GM18867 (cell line): ENCODE data around the gene SS18L1.
"Not testable (repeated sequence)": the region's sequence is repeated elsewhere in the genome, so short reads cannot be mapped to it uniquely, and the experiment has no call there.

ENCODE experiments used
- ATAC-seq: cut with Tn5 transposase; IDR thresholded peaks from one replicate; pipeline ENCODE4 v1.9.1; 2021; ENCODE audit warnings: mild to moderate bottlenecking, moderate library complexity; ENCODE audit not compliant: unreplicated experiment

The SS18L1 gene

DNA sequence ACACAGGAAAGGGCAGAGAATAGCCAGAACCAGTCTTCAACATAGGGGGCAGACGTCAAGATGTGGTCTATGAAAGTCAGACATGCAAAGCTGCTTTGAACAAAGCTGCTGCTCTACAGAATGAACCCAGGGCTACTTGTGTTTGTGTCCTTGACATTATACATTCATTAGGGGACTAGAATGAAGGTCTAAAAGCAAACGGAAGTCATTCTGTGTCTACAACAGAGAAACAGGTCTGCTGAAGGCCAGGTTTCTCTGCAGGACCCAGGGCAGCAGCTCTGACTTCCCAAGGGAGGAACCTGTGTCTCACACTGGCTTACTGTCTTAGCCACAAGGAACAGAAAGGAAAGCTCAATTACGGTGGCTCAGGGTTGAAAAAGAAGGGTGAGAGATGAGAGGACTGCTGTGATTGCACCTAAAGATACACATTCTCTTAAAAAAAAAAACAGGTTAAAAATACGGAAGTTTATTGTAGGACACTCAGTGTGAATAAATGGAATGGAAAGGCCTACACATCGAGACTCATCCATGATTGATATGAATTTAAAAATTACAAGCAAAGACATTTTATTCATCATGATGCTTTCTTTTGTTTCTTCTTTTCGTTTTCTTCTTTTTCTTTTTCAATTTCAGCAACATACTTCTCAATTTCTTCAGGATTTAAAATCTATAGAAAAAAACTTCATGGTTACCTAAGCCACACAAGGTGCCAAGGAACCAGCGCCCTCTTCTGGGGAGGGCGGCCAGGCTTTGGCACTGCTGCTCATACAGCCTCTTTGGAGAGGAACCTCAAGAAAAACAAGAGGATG is 7.1 kb upstream of the SS18L1 start:
- no peak for ATAC-seq

DNA sequence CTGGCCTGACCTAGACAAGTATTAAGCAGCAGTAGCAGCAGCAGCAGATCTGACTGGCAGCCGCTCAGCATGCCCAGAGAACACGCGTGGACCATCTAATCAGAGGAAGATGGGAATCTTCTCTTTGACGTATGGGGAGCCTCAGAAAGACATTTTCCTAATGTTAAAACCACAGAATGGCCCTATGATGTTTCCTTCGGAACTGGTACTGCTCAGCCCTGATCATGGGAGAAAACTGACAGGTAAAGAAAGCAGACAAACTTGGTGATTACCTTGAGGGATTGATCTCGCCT is 6.5 kb upstream of the SS18L1 start:
- ATAC-seq = no peak

DNA sequence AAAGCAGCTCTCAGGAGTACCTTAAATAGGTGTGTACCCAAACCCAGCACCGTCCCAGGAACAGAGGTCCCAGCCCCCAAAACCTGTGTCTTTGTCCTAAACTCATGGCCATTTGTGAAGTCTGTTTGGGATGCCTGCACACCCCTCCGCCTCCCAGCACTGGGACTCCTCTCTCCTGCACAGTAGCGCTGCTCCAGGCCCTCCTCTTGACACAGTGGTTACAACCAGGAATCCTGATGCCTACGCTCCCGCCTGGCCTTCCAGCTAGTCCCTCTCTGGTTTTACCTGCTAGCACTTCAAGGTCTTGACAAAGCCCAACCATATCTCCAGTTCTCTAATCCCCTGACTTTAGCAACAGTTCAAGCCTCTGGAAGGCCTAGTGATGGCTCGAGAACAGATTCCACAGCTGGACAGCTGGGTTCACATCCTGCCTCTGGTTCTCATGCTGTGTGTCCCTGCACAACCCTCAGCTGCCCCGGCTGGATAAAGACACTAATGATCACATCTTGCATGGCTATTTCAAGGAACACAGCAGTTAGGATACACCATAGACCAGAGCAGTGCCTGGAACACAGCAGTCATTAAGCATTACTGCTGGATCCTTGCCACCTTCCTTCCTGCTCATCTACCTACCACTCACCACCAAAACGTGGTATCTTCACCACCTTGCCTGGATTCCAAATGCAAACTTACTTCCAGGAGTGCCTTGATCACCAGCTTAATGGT is 5.9 kb upstream of the SS18L1 start:
- ATAC-seq = no peak

DNA sequence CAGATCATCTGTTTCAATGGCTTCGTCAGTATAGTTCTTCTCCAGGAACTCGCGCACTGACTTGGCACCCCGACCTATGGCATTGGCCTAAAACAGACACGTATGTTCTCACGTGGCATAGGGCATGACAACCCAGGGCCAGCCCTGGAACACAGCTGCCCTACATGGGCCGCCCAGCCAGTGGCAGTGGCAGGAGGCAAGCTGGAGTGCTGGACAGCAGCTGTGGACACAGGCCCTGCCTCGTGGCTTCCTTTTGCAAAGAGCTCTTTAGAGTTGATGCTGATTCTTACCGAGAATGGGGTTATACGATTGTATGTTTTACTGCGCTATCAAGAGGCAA is 5.4 kb upstream of the SS18L1 start:
- ATAC-seq = no peak

DNA sequence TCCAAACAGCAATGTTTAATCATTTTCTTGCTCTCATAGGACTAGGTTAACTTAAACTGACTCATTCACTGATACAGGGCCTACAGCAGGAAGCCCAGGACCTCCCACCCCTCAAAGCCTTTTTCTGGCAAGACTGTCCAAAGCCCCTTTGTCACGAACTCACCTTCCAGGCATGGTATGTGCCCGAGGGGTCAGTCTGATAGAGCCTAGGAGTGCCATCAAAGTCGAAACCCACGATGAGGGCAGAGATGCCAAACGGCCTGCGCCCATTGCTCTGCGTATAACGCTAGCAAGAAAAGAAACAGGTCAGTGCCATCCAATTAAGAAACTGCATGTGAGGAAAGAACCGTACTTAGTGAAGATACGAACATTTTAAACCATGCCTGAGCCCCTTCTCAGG is 4.7 kb upstream of the SS18L1 start:
- ATAC-seq = no peak

DNA sequence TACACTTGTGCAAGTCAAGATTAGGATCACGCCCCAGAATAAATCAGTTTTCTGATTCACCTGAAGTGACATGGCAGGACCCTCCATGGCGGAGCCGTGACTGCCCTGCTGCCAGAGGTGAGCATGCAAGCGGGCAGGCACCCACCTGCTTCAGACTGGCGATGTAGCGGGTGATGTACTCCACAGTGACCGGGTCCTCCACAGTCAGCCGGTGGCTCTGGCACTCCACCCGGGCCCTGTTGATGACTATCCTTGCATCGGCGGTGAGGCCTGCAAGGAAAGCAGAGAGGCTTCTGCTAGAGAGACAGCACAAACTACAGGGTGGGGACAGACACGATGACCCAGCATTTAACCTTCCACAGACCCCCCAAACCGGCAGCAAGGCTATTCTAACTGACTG is 3.9 kb upstream of the SS18L1 start:
- no peak for ATAC-seq

DNA sequence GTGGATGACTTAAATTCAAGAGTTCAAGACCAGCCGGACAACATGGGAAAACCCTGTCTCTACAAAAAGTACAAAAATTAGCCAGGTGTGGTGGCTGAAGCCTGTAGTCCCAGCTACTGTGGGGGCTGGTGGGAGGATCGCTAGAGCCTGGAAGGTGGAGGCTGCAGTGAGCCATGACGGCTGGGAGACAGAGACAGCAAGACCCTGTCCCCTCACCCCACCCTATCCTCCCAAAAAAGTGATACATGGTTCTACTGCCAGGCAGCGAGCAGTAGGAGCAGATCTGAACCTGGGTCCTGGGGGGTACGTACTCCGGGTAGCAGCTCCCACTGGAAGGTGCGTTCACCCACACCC is 2.5 kb upstream of the SS18L1 start:
- no peak for ATAC-seq

DNA sequence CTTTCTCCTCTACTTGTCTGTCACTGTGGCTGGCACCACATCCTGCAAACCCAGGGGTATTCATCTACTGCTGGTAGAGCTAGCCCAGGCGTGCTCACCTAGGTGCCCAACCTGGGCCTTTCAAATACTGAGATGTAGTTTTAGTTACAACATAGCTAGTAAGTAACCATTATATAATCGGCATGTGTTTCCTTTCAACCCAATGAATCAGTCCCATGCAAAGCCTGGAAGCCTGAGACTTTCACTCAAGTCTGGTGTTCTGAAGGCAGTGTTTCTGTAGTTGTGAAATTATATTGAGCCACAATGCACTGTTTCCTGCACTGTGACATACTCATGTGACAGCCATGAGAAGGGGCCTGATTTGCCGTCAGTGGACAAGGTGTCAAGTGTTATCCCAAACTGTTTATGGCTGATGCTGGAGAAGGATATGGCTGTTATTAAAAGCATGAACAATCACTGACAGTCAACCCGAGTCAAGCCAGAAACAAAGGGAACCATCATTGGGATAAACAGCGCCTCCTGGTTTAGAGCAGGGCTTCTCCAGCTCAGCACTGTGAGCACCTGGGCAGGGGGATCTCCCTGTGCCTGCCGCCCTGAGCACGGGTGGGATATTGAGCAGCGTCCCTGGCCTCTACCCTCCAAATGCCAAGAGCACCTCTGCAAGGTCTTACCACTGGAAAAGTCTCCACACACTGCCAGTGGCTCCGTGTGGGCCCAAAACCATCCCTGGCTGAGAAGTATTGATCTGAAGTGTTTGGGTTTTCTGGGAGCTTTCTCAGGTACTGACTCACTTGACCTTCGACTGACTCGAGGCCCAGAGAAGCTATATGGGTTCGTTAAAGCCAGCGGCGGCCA is 1.9 kb upstream of the SS18L1 start:
- ATAC-seq = no peak

DNA sequence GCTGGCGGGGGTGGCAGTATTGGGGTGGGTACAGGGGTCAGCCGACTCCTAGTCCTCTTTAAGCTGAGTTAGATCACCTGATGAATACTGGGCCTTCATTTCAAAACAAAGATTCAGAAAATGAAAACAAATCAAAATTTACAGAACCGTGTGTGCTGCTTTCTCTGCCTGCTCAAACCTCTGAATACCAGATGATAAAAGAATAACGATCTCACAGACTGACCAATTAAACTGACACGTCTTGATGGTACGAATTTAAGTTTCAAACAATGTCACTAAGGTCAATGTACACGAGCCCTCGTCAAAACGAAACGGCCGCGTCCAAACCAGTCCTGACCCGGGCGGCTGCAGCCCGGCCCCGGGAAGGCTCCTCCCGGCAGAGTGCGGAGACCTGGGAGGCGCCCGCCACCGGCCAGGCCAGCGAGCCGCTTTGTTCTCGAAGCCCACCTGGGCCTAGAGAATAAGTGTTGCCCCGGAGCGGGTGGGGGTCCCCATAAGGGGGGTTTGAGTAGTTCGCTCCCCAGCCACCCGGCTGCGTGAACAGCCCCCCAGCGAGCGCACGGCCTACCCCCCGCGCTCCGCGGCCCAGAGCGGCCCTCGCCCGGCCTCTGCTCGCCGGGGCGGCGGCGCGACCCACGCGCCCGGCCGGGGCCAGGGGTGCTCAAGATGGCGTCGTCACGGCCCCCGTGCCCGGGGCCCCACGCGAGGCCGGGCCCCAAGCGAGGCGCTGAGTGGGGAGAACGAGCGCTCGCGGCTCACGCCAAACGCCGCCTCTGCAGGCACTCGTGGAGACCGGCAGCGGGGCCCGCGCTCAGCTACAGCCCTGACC is 1.1 kb upstream of the SS18L1 start:
- ATAC-seq = peak; percentile 24

DNA sequence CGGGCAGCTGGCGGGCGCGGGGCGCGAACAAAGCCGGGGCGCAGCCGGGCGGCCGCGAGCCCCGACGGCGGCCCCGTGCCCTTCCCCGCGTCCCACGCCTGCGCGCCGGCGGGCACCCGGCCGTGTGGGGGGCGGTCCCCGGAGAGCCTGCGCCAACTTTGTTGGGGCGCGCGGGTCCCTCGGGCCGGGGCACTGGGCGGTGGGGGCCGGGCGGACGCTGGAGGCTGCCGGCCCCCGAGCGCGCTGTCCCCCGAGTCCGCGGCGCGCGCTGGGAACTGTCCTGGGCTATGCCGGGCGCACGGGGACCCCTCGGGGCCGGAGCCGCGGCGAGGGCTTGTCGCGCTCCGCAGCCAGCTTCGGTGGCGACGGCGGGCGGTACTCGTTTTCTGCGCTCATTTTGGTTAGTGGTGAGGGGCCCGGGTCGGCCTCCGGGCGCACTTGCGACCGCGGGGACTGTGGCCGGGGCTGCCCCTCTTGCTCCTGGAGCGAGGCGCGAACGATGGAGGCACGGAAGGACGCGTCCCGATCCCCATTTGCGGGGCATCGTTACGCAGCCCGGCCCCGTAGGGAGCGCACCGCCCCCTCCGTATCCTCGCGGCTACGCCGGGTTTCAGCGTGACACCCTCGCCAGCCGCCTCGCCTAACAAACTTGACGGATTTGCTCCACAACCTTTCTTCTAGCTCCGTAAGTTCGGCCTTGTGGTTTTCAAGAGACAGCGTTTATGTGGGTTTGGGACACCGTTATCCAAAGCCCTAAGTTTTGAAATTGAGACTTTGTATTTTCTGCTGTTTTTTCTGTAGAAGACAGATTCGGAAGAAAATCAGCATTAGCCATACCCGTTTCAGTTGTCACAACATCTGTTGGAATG is 622 bp downstream of the SS18L1 start:
- ATAC-seq = peak; percentile 29

DNA sequence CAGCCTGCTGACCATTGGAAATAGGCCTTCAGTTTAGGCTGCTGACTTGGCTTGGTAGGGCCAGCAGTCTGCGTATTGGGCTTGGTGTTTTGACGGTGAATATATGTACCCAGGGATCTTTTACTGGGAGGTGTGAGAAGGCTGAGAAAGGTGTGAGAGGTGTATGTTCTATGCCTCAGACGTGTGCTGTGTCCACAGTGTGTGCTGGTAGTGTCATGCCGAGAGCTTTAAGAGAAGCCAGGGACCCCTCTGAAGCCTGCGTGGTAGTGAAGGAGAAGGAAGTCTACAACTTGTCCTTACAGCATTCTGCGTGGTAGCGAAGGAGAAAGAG is 2.1 kb downstream of the SS18L1 start:
- ATAC-seq = no peak

DNA sequence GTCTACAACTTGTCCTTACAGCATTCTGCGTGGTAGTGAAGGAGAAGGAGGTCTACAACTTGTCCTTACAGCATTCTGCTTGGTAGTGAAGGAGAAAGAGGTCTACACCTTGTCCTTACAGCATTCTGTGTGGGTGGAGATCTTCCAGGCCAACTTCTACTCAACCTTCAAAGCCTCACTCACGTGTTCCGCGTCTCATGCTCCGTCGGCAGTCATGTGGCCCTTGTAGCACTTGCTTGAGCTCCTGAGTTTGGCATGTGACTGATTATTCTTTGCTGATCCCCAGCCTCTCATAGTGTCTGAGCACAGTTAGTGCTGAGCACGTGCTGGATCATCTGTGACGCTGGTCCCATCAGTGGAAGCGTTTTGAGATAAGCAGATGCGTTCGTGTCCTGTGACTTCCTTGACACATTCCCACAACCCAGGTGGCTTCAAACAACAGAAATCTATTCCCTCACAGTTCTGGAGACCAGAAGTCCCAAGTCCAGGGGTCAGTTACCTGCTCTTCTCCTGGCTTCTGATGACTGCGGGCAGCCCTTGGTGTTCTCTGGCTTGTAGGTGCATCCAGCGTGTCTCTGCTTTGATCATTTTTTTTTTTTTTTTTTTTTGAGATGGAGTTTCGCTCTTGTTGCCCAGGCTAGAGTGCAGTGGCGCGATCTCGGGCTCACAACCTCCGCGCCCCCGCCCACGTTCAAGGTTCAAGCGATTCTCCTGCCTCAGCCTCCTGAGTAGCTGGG is 2.6 kb downstream of the SS18L1 start:
- no peak for ATAC-seq

DNA sequence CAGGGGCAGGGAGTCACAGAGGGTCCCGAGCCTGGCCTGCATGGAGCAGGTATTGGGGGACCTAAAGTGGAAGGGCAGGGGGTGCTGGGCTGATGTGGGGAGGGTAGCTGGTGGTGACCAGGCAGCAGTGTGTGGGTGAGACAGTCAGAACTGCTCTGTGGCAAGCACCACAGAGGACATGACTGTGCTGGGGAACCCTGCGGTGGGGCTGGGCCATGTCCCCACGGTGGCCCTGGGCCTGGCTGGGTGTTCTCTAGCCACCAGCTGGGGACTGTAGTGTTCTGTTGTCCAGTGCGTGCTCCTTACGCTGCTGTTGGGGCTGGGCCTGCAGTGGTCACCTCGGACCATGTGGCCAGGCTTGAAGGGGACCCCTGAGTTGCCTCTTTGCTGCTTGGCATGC is 3.6 kb downstream of the SS18L1 start:
- ATAC-seq = no peak

DNA sequence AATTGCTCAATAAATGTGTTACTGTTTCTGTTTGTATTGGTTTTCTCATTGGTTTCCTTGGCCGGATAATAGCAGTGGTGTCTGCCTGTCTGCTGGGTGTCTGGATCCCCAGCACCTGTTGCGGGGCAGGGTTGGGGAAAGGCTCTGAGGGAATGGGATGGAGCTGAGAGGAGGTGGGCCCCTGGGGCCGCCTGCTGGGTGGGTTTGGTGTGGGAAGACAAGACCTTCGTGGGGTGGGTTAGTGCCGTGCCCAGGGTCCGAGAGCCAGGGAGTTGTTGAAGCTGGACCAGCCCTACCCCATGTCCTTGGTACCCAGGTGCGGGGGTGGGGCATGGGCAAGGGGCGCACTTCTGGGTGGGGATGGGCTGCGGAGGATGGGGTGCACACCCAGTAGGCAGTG is 4.0 kb downstream of the SS18L1 start:
- ATAC-seq = no peak

DNA sequence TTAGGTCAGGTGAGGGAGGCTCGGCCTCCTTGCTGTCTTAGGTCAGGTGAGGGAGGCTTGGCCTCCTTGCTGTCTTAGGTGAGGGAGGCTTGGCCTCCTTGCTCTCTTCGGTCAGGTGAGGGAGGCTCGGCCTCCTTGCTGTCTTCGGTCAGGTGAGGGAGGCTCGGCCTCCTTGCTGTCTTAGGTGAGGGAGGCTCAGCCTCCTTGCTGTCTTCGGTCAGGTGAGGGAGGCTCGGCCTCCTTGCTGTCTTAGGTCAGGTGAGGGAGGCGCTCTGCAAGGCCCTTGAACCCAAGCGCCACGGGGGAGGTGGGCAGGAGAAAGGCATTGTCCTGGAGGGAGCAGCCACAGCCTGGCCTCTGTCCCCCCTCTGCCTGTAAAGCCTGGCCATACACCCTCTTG is 4.8 kb downstream of the SS18L1 start:
- not testable (repeated sequence) for ATAC-seq

DNA sequence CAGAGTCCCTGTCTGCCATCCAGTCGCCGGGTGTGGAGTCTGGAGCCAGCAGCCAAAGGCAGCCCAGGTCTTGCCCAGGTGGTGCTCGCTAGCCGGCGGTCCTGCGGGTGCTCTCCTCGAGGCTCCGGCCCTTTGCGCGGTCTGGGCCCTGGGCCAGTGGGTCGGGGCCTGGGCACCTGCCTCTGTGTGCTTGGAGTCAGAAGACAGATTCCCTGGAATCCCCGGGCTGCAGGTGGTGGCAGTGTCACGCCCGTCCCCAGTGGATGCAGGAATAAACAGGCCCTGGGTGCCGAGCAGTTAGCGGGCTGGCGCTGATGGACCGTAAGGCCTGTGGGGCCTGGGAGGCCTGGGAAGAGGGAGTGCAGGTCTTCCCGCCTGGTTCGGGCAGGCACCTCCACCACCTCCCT is 5.3 kb downstream of the SS18L1 start:
- no peak for ATAC-seq

DNA sequence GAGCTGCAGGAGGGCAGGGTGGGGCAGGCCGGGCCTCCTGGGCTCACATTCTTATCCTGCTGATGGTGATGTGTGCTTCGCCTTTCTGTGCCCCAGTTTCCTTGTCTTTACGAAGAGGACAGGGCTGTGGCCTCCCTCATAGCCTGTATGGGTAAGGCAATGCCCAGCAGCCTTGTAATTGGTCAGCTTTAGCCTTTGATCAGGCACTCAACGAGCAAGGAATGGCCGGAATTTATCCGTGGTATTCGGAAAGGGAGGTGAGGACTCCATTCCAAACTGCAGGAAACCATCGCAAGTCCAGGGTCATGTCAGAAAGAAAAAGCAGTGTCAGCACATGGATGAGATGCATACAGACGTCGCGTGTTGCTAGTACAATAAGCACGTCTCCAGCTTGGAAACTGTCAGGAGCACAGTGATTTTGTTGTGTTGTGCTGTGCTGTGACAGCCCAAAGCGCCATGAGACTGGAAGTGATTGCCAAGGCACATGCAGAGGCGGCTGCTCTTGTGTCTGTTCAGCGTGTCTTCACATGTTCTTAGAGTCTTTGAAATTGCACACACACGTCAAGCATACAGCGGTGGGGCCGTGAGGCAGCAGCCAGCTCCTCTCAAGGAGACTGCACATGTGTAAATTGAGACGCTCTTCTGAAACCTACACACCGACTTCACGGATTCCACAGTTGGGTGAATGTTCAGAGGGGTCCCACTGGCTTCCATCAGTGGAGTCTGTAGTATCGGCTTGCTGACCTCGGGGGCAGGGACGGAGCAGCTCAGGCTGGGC is 6.2 kb downstream of the SS18L1 start:
- ATAC-seq = no peak

DNA sequence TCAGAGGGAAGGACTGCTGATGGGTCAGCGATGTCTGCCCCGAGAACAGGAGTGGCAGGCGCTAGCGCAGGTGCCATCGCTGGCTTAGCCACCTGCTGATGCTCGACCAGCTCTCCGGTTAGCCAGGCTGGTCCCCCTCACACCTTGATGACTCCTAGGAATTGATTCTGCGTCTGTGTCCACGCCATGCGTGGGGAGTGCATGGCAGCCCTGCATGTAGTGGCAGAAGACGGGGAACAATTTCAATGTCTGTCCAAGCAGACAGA is 6.7 kb downstream of the SS18L1 start:
- ATAC-seq = no peak

DNA sequence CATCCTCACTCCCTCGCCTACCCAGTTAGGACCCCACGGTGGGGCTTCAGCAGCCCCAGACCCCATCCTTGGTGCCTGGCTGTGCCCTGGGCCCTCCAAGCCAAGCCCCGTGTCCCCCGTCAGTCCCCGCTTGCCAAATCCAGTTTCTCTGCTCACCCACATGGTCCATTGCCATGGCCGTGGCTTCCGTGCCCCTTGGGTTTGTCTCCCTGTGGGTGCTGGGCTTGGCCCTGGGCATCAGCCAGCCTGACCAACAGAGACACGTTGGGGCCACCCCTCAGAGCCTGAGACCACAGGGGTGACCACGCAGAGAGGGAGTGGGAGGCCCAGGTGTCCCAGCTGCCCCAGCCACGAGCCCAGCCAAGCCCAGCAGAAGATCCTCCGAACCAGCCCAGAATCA is 7.7 kb downstream of the SS18L1 start:
- no peak for ATAC-seq
